Colonic mucosa (tissue), 4 donors: ENCODE measurements around the gene CHCHD1. TPM values are rescaled to one million over a fixed set of nuclear protein-coding genes. Genes with fewer than 3 reads are reported as not detected.
"Not testable (repeated sequence)": the region's sequence is repeated elsewhere in the genome, so short reads cannot be mapped to it uniquely, and the experiment has no call there.

Experiments
- DNase-seq: peaks from one replicate; pipeline ENCODE4 v3.0.0-alpha.2; 2020
- H3K27ac ChIP-seq: fragments of 200-600 bp; one replicate; pipeline ENCODE4 v1.8.0; 2021
- H3K27me3 ChIP-seq: fragments of 200-600 bp; one replicate; pipeline ENCODE4 v1.8.0; 2021
- H3K36me3 ChIP-seq: fragments of 200-600 bp; one replicate; pipeline ENCODE4 v1.8.0; 2021
- H3K4me1 ChIP-seq: fragments of 200-600 bp; one replicate; pipeline ENCODE4 v1.8.0; 2021; ENCODE audit warnings: mild to moderate bottlenecking
- H3K4me3 ChIP-seq: fragments of 200-600 bp; one replicate; pipeline ENCODE4 v1.8.0; 2021
- H3K9ac ChIP-seq, 2 donors: one replicate each; pipeline ENCODE4 v1.7.0; 2013; ENCODE audit warnings: control low read depth in 2 of 2, low read depth in 2 of 2, low read length in 2 of 2
- H3K9me3 ChIP-seq: fragments of 200-600 bp; one replicate; pipeline ENCODE4 v1.8.0; 2021
- CTCF ChIP-seq: fragments of 200-600 bp; IDR thresholded peaks from one replicate; pipeline ENCODE4 v1.8.0; 2022; ENCODE audit warnings: antibody characterized with exemption, mild to moderate bottlenecking
- intact Hi-C: fragments of 100-400 bp; cut with DNase I; formaldehyde crosslinking; loops from one replicate; pipeline ENCODE4 v1.14.1; 2022
- total RNA-seq, 2 donors: library from RNA; stranded (reverse); fragmentation: NEBNext Ultra II Directional in 1 of 2; extraction: Animal tissue kit (Norgen Biotek cat#: 25700) in 1 of 2; gene quantifications; one replicate each; pipeline ENCODE4 v1.2.1, GENCODE V29; 2021
- donor health status: healthy.
- donor health status: DM: no; HTN: no; CAD: no.
- donor health status: DM: no; HTN: no; CAD: no.

CHCHD1 gene
- total RNA-seq, 2 donors from 2014 or later, result 33.7 to 48.5 TPM

GRCh38 chr10:73789659-73790055, 7.8 kb downstream of the CHCHD1 start:
- Histone ChIP-seq H3K4me3 (no peak overlapping the region), H3K9ac (no peak overlapping the region), H3K27ac (no peak overlapping the region), H3K27me3 (no peaks in the 10 kb centered on the region), H3K36me3 (peaks cover 21% of the 10 kb centered on the region), H3K9me3 (no peaks in the 10 kb centered on the region), H3K4me1 (peaks cover 7% of the 10 kb centered on the region)
- TF ChIP-seq CTCF, result no peak
- intact Hi-C loops, result no loop called here
- DNase-seq, result no peak

DNA sequence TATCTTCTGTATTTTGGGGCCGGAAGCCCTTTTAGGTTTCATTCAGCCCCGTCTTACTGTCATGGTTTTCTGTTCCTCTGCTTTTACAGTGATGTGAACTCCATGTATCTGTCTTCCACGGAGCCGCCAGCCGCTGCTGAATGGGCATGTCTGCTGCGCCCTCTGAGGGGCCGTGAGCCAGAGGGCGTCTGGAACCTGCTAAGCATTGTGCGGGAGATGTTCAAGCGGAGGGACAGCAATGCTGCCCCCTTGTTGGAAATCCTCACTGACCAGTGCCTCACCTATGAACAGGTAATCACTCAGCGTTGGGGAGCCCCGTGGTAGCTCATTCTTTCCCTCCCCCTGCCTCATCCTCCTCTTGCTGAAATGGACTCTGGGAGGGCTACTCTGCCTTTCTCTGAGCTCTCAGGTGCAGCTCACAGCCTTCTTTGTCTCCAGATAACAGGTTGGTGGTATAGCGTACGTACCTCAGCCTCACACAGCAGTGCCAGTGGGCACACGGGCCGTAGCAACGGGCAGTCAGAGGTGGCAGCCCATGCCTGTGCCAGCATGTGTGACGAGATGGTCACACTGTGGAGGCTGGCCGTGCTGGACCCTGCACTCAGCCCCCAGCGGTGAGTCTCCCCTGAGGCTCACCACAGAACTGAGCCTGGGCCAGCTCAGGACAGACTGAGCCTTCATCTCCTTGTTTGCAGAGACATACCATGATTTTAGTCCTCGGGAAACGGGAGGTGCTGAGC, 9.2 kb downstream of the CHCHD1 start:
- Histone ChIP-seq H3K4me3 (no peak overlapping the region), H3K9ac (no peak overlapping the region), H3K4me1 (peaks cover 7% of the 10 kb centered on the region), H3K9me3 (no peaks in the 10 kb centered on the region), H3K27me3 (no peaks in the 10 kb centered on the region), H3K36me3 (peaks cover 28% of the 10 kb centered on the region), H3K27ac (no peak overlapping the region)
- intact Hi-C loops, result no loop called here
- TF ChIP-seq CTCF, result no peak
- DNase-seq, result no peak

- TF ChIP-seq CTCF, result no peak
- Histone ChIP-seq H3K27ac (no peak overlapping the region), H3K4me3 (no peak overlapping the region), H3K9me3 (no peaks in the 10 kb centered on the region), H3K27me3 (no peaks in the 10 kb centered on the region), H3K36me3 (peaks cover 28% of the 10 kb centered on the region), H3K9ac (no peak overlapping the region), H3K4me1 (peaks cover 5% of the 10 kb centered on the region)
- intact Hi-C loops, result no loop called here
- no peak for DNase-seq
Observed at GRCh38 chr10:73791871-73792400, 10.1 kb downstream of the CHCHD1 start.

GRCh38 chr10:73793456-73793855, 11.6 kb downstream of the CHCHD1 start:
- no peak overlapping the region for H3K9ac ChIP-seq
- DNase-seq, result no peak
- no peak overlapping the region for H3K4me3 ChIP-seq
- no peaks in the 10 kb centered on the region for H3K9me3 ChIP-seq
- TF ChIP-seq CTCF, result no peak
- H3K27ac ChIP-seq, result no peak overlapping the region
- H3K4me1 ChIP-seq, result no peaks in the 10 kb centered on the region
- no peaks in the 10 kb centered on the region for H3K27me3 ChIP-seq
- H3K36me3 ChIP-seq, result peaks cover 28% of the 10 kb centered on the region
- intact Hi-C loops, result no loop called here

- H3K4me1 ChIP-seq, H3K9me3 ChIP-seq, intact Hi-C loops, DNase-seq, H3K27me3 ChIP-seq, H3K4me3 ChIP-seq, H3K27ac ChIP-seq, H3K9ac ChIP-seq: not testable (repeated sequence)
- peaks cover 28% of the 10 kb centered on the region for H3K36me3 ChIP-seq
Observed at GRCh38 chr10:73795491-73795890, 13.6 kb downstream of the CHCHD1 start.

DNA sequence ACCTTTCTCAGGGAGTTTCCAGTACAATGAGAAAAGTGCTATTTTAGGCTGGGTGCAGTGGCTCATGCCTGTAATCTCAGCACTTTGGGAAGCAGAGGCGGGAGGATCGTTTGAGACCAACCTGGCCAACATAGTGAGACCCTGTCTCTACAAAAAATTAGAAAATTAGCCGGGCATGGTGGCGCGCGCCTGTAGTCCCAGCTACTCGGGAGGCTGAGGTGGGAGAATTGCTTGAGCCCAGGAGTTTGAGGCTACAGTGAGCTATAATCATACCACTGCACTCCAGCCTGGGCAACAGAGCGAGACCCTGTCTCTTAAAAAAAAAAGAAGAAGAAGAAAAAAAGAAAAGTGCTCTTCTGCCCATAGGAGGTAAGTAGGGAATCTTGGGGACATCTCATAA, 14.2 kb downstream of the CHCHD1 start:
- H3K27me3 ChIP-seq, H3K4me3 ChIP-seq, intact Hi-C loops, H3K9ac ChIP-seq, H3K4me1 ChIP-seq, H3K9me3 ChIP-seq, DNase-seq, H3K27ac ChIP-seq: not testable (repeated sequence)
- H3K36me3 ChIP-seq, result peaks cover 28% of the 10 kb centered on the region
